Natural killer cell (primary cell): ENCODE measurements around the gene ST8SIA2. TPM values are rescaled to one million over a fixed set of nuclear protein-coding genes. Genes with fewer than 3 reads are reported as not detected.

ENCODE experiments used
- ATAC-seq, 3 donors: fragments of 150-1000 bp in 2 of 3; fragments of 200-7000 bp in 1 of 3; cut with Tn5 transposase; 1 replicate in 1 of 3; 2 replicates in 2 of 3; pipeline ENCODE4 v1.10.0; 2021; ENCODE audit warnings: mild to moderate bottlenecking in 2 of 3, moderate library complexity in 2 of 3
- DNase-seq, 2 donors: peaks; one replicate each; pipeline versions ENCODE4 v3.0.0 to v3.0.0-alpha.2; 2013 to 2021; ENCODE audit warnings: mixed read lengths in 1 of 2
- H3K27ac ChIP-seq: one replicate; pipeline ENCODE4 v1.5.1; 2013; ENCODE audit warnings: mild to moderate bottlenecking, low read length
- H3K27me3 ChIP-seq: one replicate; pipeline ENCODE4 v1.6.1; 2013; ENCODE audit warnings: low read length; ENCODE audit not compliant: control insufficient read depth, insufficient read depth
- H3K36me3 ChIP-seq: one replicate; pipeline ENCODE4 v1.6.1; 2013; ENCODE audit warnings: low read length; ENCODE audit not compliant: control insufficient read depth, insufficient read depth
- H3K4me1 ChIP-seq: one replicate; pipeline ENCODE4 v1.6.1; 2013; ENCODE audit warnings: low read length; ENCODE audit not compliant: control insufficient read depth, insufficient read depth
- H3K4me3 ChIP-seq: one replicate; pipeline ENCODE4 v1.5.1; 2013; ENCODE audit warnings: low read length
- H3K9me3 ChIP-seq: one replicate; pipeline ENCODE4 v1.6.1; 2013; ENCODE audit warnings: low read length; ENCODE audit not compliant: control insufficient read depth, insufficient read depth
- H3K27ac Mint-ChIP-seq, 2 donors: one replicate each; pipeline ENCODE4 v1.8.0; 2022; ENCODE audit warnings: mild to moderate bottlenecking in 2 of 2, mixed read lengths in 2 of 2, moderate library complexity in 1 of 2
- H3K27me3 Mint-ChIP-seq, 2 donors: one replicate each; pipeline ENCODE4 v1.8.0; 2022; ENCODE audit warnings: low read depth in 2 of 2, mixed read lengths in 2 of 2
- H3K36me3 Mint-ChIP-seq: one replicate; pipeline ENCODE4 v1.8.0; 2022; ENCODE audit warnings: mixed read lengths
- H3K4me1 Mint-ChIP-seq, 2 donors: one replicate each; pipeline ENCODE4 v1.8.0; 2022; ENCODE audit warnings: mixed read lengths in 2 of 2
- H3K4me3 Mint-ChIP-seq: one replicate; pipeline ENCODE4 v1.8.0; 2022; ENCODE audit warnings: mild to moderate bottlenecking, moderate library complexity, mixed read lengths
- H3K9me3 Mint-ChIP-seq, 2 donors: one replicate each; pipeline ENCODE4 v1.8.0; 2022; ENCODE audit warnings: mixed read lengths in 2 of 2
- CTCF ChIP-seq: fragments of 200-600 bp; IDR thresholded peaks from one replicate; pipeline ENCODE4 v1.8.0; 2022; ENCODE audit warnings: antibody characterized with exemption
- WGBS: methylation state at CpG from one replicate; pipeline ENCODE4 v1.1.7; 2013; ENCODE audit warnings: missing lambda C conversion rate; ENCODE audit not compliant: insufficient coverage; 5-methylcytosine and 5-hydroxymethylcytosine counted together
- intact Hi-C: fragments of 100-400 bp; cut with micrococcal nuclease; formaldehyde crosslinking; loops from one replicate; pipeline ENCODE4 v1.14.2; 2022
- total RNA-seq, 4 donors: library from RNA; stranded (reverse); fragments of 120-200 nt in 1 of 4; gene quantifications; one replicate each; pipeline versions ENCODE4 v1.2.3 to v1.2.4, GENCODE V29; 2013 to 2022

The ST8SIA2 gene
- total RNA-seq, 3 donors from 2014 or later (not counting 1 experiment from before 2014, with no cell fraction given), result not detected

- Mint-ChIP-seq H3K4me1 (no peaks in the 10 kb centered on the region), H3K36me3 (no peaks in the 10 kb centered on the region), H3K27ac (no peak overlapping the region), H3K27me3 (peaks cover 7 to 15% of the 10 kb centered on the region in 2 donors), H3K9me3 (no peaks in the 10 kb centered on the region), H3K4me3 (no peak overlapping the region)
- H3K27me3 ChIP-seq, result no peaks in the 10 kb centered on the region
- no peak for DNase-seq
- H3K9me3 ChIP-seq, result no peaks in the 10 kb centered on the region
- no peaks in the 10 kb centered on the region for H3K36me3 ChIP-seq
- intact Hi-C loops, result no loop called here
- no peak overlapping the region for H3K4me3 ChIP-seq
- 68% methylated on average over 3 of the region's 3 CpGs for whole genome bisulfite sequencing
- H3K27ac ChIP-seq, result no peak overlapping the region
- no peaks in the 10 kb centered on the region for H3K4me1 ChIP-seq
- no peak for ATAC-seq
- no peak for TF ChIP-seq CTCF
These were observed 58.5 kb downstream of the ST8SIA2 start for GRCh38 chr15:92452143-92452542.

GRCh38 chr15:92453607-92454006, 59.9 kb downstream of the ST8SIA2 start:
- no peaks in the 10 kb centered on the region for H3K4me1 ChIP-seq
- no peak overlapping the region for H3K4me3 Mint-ChIP-seq
- H3K4me1 Mint-ChIP-seq, result no peaks in the 10 kb centered on the region
- no peaks in the 10 kb centered on the region for H3K36me3 ChIP-seq
- DNase-seq, result no peak
- no peaks in the 10 kb centered on the region for H3K9me3 Mint-ChIP-seq
- H3K9me3 ChIP-seq, result no peaks in the 10 kb centered on the region
- no peak for ATAC-seq
- H3K4me3 ChIP-seq, result no peak overlapping the region
- no peak overlapping the region for H3K27ac ChIP-seq
- peaks cover 2 to 15% of the 10 kb centered on the region in 2 donors for H3K27me3 Mint-ChIP-seq
- H3K36me3 Mint-ChIP-seq, result no peaks in the 10 kb centered on the region
- TF ChIP-seq CTCF, result no peak
- intact Hi-C loops, result no loop called here
- H3K27me3 ChIP-seq, result no peaks in the 10 kb centered on the region
- WGBS, result 78% methylated on average over 3 of the region's 3 CpGs
- H3K27ac Mint-ChIP-seq, result no peak overlapping the region

GRCh38 chr15:92454555-92455105, 60.9 kb downstream of the ST8SIA2 start:
- Mint-ChIP-seq H3K4me3 (no peak overlapping the region), H3K9me3 (no peaks in the 10 kb centered on the region), H3K4me1 (no peaks in the 10 kb centered on the region), H3K27ac (no peak overlapping the region), H3K27me3 (peaks cover 2 to 12% of the 10 kb centered on the region in 2 donors), H3K36me3 (no peaks in the 10 kb centered on the region)
- Histone ChIP-seq H3K9me3 (no peaks in the 10 kb centered on the region), H3K4me3 (no peak overlapping the region), H3K27ac (no peak overlapping the region), H3K4me1 (no peaks in the 10 kb centered on the region), H3K27me3 (no peaks in the 10 kb centered on the region), H3K36me3 (no peaks in the 10 kb centered on the region)
- ATAC-seq (no peak), DNase-seq (no peak)
- TF ChIP-seq CTCF, result no peak
- WGBS, result 93% methylated on average over 7 of the region's 7 CpGs
- intact Hi-C loops, result no loop called here

GRCh38 chr15:92455271-92455670, 61.6 kb downstream of the ST8SIA2 start:
- TF ChIP-seq CTCF, result no peak
- 89% methylated on average over 7 of the region's 7 CpGs for WGBS
- H3K9me3 ChIP-seq, result no peaks in the 10 kb centered on the region
- Mint-ChIP-seq H3K4me3 (no peak overlapping the region), H3K4me1 (no peaks in the 10 kb centered on the region), H3K9me3 (no peaks in the 10 kb centered on the region), H3K27me3 (peaks cover 2 to 7% of the 10 kb centered on the region in 2 donors), H3K36me3 (no peaks in the 10 kb centered on the region), H3K27ac (no peak overlapping the region)
- no peak overlapping the region for H3K27ac ChIP-seq
- DNase-seq (no peak), ATAC-seq (no peak)
- H3K4me1 ChIP-seq, result no peaks in the 10 kb centered on the region
- intact Hi-C loops, result no loop called here
- no peaks in the 10 kb centered on the region for H3K36me3 ChIP-seq
- H3K27me3 ChIP-seq, result no peaks in the 10 kb centered on the region
- no peak overlapping the region for H3K4me3 ChIP-seq
